NCI-H1694 treated with DMSO at 0.1 percent for 48 hours (cell line): Measurements from ENCODE around the gene DIS3L2.
"Not testable (repeated sequence)": the region's sequence is repeated elsewhere in the genome, so short reads cannot be mapped to it uniquely, and the experiment has no call there.

Experiments used
- DNase-seq: peaks from one replicate; lab custom pipeline; 2025; lab: John Stamatoyannopoulos, UW

Gene DIS3L2

DNA sequence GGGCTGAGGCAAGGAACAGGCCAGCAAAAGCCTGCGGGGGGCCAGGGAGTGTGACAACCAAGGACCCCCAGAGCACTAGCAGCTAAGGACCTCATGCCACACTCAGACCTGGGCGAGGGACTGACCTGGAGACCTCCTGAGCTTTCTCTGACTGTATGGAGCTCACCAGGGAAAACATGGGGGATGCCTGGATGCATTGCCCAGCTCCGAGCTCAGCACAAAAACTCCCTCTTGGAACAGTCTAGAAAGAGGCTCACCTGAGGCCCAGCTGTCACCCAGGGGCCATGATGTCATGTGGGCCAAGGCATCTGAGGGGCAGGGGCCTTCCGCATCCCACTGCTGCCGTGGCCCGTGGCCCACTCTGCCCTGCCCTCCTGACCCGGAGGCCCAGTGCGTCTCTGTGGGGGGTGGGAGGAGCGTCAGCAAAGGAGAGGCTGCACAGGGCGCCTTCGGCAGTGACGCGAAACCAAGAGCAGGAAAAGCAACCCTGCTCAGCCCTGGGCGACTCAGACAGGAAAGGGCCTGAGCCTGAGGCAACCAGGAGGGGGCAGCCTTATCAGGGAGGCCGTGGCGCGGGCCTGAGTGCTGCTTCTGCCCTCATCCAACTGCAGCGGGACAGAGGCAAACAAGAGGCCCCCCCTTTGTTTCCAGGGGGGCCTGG, 359.8 kb downstream of the DIS3L2 start:
- no peak for DNase-seq

DNA sequence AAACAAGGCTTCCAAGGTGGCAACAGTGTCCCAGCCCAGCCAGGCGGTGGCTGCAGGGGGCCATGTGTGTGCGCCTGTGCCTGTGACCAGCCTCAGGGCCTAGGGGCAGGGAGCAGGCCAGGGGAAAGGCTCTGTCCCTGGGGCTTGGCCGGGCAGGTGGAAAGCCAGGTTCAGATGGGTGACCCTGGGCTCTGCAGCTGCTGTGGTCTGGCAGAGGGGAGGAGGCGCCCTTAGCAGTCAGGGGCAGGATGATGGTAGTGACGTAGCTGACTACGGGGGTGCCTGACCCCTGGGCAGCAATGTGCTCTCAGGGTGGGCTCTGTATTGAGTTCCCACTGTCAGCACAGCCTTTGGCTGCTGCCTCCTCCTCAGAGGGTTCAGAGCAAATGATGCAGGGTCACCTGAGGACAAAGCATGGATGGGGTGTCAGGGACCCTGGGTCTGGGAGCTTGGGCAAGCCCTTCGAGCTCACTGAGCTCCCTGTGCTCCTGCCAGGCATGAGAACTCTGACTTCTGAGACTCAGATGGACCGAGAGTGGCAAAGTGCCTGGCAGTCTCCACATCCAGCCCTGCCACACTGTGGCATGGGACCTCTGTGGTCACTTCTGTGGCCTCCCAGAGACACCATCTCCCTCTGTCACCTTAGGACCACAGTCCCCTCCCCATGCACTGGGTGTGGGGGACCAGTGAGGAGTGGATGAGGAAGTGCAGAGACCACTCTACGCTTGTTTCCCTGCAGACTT, 360.5 kb downstream of the DIS3L2 start:
- no peak for DNase-seq

DNA sequence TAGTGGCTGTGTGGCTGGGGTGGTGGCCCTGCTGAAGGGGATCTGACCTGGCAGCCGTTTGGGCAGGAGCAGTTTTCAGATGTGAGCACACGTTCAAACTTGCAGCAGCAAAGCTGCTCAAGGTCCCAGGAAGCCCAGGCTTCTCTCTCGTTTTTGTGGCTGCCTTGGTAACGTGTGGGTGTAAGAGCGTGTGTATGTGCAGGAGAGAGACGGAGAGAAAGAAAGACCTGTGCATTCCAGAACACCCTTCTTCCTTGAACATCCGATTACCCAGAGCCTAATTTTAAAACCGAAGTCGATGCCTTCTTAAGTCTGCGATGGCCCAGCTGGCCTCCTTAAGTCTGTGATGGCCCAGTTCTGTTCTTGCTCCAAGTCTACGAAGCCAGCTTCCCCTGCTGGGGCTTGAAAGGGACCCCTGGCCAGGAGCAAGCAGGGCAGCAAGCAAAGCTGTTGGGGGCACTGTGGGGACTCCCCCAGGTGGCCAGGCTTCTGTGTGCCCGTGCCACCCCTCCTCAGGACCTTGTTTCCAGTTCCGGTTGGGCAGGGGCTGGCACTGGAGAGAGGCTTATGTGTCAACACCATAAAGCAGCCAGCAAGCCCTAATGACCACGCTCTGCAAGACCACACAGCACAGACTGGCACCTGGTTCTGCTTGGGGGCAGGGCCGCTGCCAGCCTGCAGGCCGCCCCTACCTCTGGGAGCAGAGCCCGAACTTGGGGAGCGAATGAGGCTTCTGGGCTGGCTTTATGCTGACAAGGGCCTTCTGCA, 361.2 kb downstream of the DIS3L2 start:
- DNase-seq: no peak

- no peak for DNase-seq
Observed at GRCh38 chr2:232323328-232323650, 361.8 kb downstream of the DIS3L2 start.

DNA sequence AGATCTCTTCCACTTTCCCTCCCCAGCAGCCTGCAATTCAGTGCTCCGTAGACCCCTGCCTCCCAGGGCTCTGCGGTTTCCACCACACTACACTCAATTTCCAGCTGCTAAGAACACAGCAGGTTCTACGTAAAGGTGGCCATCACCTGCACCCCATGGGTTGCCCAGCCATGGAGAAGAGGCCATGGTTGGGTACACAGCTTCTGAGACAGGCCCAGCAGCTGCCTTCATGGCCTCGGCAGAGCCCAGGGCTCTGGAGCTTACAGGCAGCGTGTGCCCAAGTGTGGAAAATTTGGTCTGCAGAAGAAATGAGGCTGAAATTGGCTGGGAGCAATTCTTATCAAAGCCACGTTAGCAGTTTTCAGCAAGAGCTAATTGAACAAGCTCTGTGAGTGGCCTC, 362.5 kb downstream of the DIS3L2 start:
- DNase-seq: not testable (repeated sequence)

DNA sequence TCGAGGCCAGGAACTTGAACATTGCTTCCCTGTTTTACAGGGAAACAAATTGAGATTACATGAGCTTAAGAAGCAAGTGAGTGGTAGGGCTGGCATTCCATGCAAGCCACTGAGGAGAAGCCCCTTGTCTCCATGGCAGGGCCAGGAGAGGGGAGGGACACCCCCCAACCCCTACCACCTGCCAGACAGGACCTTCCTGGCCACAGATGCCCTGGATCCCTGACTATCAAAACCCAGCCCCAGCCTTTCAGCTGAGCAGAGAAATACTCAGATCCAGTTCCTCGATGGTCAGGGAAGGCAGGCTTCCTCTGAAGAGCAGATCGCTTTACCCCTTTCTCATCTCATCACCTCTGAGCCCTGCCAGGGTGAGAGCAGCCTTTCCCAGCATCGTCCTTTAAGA, 363.3 kb downstream of the DIS3L2 start:
- no peak for DNase-seq

GRCh38 chr2:232325324-232326273, 364.1 kb downstream of the DIS3L2 start:
- DNase-seq: peak; percentile 21

- not testable (repeated sequence) for DNase-seq
Observed at GRCh38 chr2:232326274-232327104, 365.0 kb downstream of the DIS3L2 start.

- DNase-seq: peak; percentile 20
Observed at GRCh38 chr2:232327105-232328031, 365.9 kb downstream of the DIS3L2 start.

DNA sequence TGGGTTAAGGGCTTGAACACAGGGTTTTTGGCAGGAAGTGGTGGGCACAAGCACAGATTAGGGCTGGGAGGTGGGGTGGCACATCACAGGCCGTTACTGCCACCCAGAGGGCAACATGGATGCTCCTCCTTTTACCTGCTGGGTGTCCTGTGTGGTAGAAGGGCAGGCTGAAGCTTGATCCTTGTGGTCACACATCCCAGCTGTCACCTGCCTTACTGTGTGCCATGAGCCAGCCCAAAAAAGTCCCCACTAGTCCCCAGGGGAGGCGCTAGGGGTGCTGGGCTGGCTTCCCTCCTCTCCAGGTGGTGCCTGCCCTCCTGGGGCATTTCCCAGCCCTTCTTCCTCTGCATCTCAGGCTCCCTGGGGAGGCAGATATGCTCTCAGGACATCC, 366.5 kb downstream of the DIS3L2 start:
- DNase-seq: no peak

DNA sequence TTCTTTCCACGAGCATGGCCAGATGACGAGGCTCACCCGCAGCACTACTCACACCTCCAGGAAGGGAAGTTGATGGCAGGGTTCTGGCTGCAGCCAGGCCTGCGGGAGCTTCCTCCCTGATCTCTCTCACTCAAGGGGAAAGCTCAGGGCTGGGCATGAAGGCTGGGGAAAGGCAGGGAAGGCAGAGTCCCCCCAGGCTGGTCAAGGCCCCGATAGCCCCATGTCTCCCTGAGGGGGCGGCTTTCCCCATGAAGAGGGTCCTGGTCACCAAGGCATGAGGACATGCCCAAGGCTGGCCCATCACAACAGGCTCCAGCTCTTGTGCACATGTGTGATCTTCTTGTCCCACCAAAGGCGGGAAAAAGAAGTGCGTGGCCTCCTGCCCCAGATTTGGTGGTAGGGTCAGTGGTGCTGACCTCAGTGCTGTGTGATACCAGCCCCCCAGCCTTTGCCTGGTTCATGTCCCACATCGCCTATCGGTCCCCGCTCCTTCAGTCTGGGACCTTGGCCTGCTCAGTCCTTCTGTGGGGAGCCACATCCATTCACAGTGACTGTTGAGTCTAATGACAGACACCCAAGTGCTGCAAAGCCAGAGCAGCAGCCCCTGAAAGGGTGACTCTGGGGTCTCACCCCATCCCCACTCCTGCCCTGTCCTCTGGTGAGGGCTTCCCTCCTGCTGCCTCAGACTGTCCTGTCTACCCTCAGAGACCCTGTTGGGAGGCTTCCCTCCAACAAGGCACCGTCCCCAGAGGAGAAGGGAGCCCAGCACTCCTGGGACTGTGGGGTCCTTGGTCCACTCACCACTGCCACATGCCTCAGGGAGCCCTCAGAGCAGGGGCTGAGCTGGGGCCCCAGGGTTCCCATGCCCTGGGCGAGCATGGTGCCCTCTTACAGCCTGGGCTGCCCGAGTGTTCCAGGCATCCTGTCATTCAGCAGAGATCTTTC, 367.3 kb downstream of the DIS3L2 start:
- no peak for DNase-seq

- DNase-seq: no peak
Observed at GRCh38 chr2:232329716-232330067, 368.2 kb downstream of the DIS3L2 start.

DNA sequence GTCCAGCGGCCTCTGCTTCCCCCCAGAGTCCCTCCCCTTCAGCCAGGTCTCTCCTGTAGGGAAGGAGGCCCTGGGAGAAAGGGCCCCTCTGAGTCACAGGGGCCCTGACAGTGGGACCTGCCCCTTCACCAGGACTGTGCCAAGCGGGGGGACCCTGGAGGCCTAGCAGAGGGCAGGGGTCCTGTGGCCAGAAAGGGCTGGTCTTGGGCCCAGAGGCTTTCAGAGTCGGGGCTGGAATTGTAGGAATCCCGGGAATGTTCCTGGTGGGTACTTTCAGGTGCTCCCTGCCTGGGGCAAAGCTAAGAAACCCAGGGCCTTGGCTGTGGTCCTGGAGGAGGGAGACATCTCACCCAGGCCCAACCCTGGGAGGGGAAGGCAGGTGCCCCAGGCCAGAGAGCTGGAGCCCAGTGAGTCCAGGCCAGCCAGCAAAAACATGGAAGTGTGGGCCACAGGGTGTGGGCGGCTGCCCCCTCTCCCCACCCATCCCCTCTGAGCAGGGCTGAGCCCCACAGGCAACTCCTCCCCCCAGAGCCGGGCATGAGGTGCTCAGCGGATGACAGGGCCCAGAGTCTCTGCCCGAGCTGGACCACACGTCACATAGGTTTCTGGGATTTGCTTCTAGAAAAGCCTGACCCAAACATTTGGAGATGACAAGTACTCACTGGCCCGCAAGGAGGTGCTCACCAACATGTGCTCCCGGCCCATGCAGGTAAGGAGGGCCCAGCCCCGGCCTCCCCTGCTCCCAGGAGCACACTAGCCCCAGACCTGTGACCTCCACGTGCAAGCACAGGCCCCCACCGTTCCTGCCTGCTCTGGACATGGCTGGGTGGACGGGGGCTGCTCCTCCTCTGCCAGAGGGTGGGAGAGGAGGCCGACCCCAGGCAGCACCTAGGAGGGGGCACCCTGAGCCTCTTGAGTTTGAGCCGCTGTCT, 368.8 kb downstream of the DIS3L2 start:
- DNase-seq: no peak

DNA sequence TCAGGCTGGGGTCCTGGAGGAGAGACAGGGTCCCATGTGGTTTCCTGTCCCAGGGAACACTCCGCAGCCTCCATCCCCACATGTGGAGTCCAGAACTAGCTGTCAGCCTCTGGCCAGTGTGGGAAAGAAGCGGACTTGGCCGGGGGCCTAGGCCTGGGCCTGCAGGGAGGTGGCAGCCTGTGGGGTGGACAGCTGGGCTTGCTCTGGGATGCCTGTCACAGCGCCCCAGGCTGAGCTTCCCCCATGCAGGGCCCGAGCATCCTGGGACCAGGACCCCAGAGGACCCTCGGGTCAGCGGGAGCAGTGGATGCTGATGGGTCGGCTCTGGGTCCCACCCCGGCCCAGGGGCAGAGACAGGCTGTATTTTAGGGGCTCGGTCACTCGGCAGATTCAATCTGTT, 369.5 kb downstream of the DIS3L2 start:
- not testable (repeated sequence) for DNase-seq

- DNase-seq: not testable (repeated sequence)
Observed at GRCh38 chr2:232331641-232332040, 370.1 kb downstream of the DIS3L2 start.

DNA sequence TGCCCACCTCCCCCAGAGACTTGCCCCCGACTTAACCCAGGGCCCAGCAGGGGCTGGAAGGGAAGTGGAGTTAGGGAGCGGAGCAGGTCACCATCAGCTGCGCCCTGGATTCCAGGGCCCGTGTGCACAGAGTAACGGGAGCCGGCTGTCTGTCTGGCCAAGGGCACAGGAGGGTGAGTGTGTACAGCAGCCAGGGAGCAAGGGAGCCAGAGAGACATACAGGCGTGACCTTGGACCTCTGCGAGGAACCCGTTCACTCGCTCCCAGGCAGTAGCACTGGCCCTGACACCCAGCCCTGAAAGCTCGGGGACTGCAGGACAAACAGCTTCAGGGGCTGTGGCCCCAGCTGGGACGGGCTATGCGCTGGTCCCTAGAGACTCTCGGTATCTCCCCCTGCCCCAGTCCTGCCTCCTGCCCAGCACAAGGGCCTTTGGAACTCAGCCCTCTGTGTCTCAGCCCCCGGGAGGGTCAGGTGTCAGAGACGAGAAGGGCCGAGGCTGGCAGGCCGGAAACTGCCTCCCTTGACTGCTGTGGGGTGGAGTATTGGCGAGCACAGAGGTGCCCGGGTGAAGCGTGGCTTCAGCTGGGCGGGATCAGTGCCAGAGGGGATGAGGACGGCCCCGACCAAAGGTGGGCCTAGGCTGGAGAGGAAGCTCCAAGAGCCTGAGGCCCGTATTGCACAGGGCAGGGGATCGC, 370.9 kb downstream of the DIS3L2 start:
- DNase-seq: not testable (repeated sequence)

DNA sequence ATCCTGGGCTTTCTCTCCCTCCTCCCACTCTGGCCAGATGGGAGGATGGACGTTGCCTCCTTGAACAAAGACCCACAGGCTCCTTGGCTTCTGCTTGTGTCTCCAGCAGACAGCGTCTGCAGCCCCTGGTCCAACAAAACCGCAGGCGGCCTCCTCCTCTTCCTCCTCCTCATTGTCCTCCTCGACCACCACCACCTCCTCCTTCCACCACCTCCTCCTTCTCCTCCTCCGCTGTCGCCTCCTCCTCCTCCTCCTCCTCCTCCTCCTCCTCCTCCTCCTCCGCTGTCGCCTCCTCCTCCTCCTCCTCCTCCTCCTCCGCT, 371.4 kb downstream of the DIS3L2 start:
- DNase-seq: no peak
